Measurements from ENCODE around the gene DMXL1.
A peak's percentile ranks its signal among the peaks of the same experiment; 100 is the strongest.

The DMXL1 gene

DNA sequence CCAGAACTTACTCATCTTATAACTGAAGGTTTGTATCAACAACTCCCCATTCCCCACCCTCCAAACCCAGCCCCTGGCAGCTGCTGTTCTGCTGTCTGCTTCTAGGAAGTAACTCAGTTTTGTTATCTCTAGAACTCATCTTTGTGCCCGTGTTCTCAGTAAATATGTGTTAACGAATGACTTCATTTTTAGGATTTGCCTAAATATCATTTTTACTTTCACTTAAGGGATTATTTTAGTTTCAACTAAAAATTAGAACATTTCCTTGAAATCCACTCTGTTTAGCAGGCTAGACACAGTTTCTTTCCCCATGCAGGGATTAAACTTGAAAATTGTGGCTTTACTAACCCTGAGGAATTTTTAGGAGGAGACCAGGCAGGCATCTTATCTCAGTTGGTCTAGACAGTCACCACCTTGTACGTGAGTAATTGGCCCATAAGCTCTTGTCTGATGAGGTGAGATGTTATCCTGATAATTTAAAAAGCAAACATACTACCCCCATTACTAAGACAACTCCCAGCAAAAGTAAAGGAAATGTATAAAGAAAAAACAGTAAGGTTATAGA lies 216.7 kb downstream of the DMXL1 start:
- DNase-seq (ENCODE audit: low read depth): no peak
- TF ChIP-seq, protein P1, sequence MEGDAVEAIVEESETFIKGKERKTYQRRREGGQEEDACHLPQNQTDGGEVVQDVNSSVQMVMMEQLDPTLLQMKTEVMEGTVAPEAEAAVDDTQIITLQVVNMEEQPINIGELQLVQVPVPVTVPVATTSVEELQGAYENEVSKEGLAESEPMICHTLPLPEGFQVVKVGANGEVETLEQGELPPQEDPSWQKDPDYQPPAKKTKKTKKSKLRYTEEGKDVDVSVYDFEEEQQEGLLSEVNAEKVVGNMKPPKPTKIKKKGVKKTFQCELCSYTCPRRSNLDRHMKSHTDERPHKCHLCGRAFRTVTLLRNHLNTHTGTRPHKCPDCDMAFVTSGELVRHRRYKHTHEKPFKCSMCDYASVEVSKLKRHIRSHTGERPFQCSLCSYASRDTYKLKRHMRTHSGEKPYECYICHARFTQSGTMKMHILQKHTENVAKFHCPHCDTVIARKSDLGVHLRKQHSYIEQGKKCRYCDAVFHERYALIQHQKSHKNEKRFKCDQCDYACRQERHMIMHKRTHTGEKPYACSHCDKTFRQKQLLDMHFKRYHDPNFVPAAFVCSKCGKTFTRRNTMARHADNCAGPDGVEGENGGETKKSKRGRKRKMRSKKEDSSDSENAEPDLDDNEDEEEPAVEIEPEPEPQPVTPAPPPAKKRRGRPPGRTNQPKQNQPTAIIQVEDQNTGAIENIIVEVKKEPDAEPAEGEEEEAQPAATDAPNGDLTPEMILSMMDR (IDR thresholded peaks at IDR 0.05; ENCODE audit: low read depth, low read length, missing control alignments): no peak
- peak overlapping the region; percentile 43; the same call in 1 of the 2 replicates for H3K4me3 ChIP-seq (ENCODE audit: low read depth, low read length)

DNA sequence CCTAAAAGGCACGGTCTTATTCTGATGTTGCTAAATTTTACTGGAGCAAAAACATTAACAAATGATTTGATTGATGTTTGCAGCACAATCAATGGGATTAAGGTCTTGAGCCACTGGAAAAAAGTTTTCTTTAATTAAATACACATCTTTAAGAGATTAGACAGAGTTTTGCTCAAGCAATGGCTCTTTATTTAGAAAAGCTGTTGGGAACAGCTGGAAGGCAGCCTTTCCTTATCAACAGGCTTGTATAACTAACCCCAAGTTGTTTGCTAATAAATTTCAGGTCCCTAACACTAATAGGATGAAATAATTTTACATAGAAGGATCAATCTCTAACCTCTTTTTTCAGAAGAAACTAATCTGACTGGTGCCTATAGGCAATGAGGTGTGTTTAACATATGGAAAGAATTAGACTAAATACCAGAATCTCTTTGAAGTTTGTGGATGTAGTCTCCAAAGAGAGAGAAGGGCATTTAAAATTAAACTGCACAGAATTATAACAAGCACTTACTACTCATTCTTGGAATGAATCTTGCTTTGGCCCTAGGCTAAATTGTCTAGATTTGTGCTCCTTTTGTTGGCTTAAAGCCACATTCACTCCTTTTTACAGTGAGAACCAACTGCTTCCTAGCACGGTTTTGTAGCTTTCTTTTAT lies 217.6 kb downstream of the DMXL1 start:
- TF ChIP-seq, protein P1 (IDR thresholded peaks at IDR 0.05; ENCODE audit: low read depth, low read length, missing control alignments): no peak
- no peak for DNase-seq (ENCODE audit: low read depth)
- H3K4me3 ChIP-seq (ENCODE audit: low read depth, low read length): peak overlapping the region; percentile 27; the same call in 1 of the 2 replicates

DNA sequence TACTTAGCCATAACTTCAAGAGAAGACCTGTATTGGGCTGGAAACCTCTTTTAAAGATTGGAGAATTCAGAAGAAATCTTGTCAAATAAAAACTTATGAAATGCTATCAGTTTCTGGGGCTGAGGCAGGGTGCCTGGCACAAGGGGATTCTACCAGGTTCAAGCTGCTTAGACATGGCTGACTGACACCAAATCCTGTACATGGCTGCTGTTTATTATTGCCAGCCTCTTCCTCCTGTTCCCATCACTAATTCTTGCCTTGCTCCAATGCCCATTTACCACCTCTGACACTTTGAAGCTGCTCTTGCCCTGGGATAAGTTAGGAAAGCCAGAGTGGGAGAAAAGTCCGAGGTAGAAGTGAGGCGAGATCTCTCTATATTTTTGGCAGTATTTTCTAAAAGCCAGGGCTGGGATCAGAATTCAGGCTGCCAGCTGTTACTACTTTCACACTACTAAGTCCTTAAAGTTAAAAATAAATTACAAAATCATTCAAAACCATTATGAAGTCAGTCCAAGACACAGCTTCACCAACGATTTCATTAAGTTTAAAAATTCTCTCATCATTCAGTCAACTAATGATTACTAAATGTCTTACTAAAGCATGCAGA lies 218.7 kb downstream of the DMXL1 start:
- peak overlapping the region; percentile 58 for H3K4me3 ChIP-seq (ENCODE audit: low read depth, low read length)
- DNase-seq (ENCODE audit: low read depth): no peak
- TF ChIP-seq, protein P1 (IDR thresholded peaks at IDR 0.05; ENCODE audit: low read depth, low read length, missing control alignments): no peak

DNA sequence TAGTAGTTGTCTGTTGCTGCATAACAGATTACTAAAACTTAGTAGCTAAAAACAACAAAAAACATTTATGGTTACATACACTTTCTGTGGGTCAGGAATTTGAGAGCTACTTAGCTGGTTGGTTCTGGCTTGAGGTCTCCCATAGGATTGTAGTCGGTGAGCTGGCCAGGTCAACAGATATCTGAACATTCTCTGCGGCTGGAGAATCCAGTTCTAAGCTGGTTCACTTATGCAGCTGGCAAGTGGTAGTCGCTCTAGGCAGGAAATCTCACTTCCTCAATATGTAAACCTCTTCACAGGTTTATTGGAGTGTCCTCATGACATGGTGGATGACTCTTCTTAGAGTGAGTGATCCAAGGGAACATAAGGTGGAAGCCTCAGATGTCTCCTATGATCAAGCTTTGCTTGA lies 219.3 kb downstream of the DMXL1 start:
- peak overlapping the region; percentile 58 for H3K4me3 ChIP-seq (ENCODE audit: low read depth, low read length)
- TF ChIP-seq, protein P1 (IDR thresholded peaks at IDR 0.05; ENCODE audit: low read depth, low read length, missing control alignments): no peak
- DNase-seq (ENCODE audit: low read depth): peak; percentile 79

DNA sequence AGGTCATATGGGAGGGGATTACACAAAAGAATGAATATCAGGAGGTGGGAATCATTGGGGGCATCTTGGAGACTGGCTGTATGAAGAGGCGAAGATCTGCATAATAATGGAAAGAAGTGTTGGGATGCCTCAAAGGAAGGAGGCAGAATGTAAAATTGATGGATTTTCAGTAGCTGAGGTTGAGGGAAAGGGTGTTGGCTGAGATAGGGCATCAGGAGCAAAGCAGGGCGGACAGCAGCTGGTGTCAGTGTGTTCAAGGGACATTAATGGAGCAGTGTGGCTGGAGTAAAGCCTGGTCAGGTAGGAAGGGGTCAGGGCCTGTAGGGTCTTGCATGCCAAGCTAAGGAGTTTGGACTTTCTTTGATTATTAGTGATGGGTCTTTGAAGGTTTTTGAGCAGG lies 219.7 kb downstream of the DMXL1 start:
- no peak for DNase-seq (ENCODE audit: low read depth)
- TF ChIP-seq, protein P1 (IDR thresholded peaks at IDR 0.05; ENCODE audit: low read depth, low read length, missing control alignments): no peak
- no peak overlapping the region for H3K4me3 ChIP-seq (ENCODE audit: low read depth, low read length)

DNA sequence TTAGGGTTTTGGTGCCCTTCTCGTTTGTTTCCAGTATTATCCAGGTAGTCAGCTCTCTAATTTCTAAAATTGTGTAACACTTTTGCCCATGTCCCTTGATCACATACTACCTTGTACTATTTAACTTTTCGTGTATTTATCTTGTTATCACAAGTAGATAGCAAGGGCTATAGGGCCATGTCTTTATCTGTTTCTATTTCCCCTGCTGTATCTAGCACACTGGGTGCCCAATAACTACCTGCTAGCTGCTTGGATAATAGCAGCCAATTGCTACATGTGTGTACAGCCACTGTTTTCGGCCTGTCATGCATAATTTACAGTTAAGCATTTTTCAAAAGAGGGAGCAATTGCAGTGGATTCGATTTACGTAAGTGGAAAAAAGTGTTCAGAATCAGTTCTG lies 220.2 kb downstream of the DMXL1 start:
- TF ChIP-seq, protein P1 (IDR thresholded peaks at IDR 0.05; ENCODE audit: low read depth, low read length, missing control alignments): no peak
- no peak for DNase-seq (ENCODE audit: low read depth)
- no peak overlapping the region for H3K4me3 ChIP-seq (ENCODE audit: low read depth, low read length)
